Muscle of back (tissue), 11 donors: ENCODE measurements around the gene TMEM63C. TPM values are rescaled to one million over a fixed set of nuclear protein-coding genes. Genes with fewer than 3 reads are reported as not detected.
A peak's percentile ranks its signal among the peaks of the same experiment; 100 is the strongest.
"Not testable (repeated sequence)": the region's sequence is repeated elsewhere in the genome, so short reads cannot be mapped to it uniquely, and the experiment has no call there.

Experiments used
- DNase-seq, 3 donors: peaks; one replicate each; pipeline versions ENCODE4 v3.0.0 to v3.0.0-alpha.2; 2013
- polyA plus RNA-seq, 10 donors: library from polyadenylated mRNA; unstranded; fragments of 120-200 nt; gene quantifications; one replicate each; pipeline ENCODE4 v1.2.1, GENCODE V29; 2013; ENCODE audit not compliant: insufficient read length in 10 of 10

The TMEM63C gene
- polyA plus RNA-seq, 10 donors = 0.35 to 2.5 (median 0.84) TPM

GRCh38 chr14:77275601-77276017, 94.0 kb downstream of the TMEM63C start:
- DNase-seq = no peak

- DNase-seq = no peak
These were observed 94.8 kb downstream of the TMEM63C start for GRCh38 chr14:77276295-77276935.

DNA sequence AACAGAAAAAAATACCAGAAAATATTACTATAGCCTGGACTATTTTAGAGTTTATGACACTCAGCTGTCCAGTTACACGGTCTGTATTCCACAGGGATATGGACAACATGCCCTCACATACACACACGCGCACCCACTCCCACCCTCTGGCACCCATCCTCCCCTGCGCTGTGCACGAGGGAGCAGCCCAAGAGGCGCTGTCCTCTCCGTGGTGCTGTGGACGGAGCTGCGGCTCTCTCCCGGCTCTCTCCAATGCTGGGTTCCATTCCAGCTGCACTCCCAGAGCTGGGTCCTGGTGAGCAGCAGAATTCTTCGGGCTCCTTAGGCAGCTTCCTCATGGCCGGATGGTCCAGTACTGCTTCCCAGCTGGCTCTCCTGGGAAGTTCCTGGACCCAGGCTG, 95.4 kb downstream of the TMEM63C start:
- no peak for DNase-seq

DNA sequence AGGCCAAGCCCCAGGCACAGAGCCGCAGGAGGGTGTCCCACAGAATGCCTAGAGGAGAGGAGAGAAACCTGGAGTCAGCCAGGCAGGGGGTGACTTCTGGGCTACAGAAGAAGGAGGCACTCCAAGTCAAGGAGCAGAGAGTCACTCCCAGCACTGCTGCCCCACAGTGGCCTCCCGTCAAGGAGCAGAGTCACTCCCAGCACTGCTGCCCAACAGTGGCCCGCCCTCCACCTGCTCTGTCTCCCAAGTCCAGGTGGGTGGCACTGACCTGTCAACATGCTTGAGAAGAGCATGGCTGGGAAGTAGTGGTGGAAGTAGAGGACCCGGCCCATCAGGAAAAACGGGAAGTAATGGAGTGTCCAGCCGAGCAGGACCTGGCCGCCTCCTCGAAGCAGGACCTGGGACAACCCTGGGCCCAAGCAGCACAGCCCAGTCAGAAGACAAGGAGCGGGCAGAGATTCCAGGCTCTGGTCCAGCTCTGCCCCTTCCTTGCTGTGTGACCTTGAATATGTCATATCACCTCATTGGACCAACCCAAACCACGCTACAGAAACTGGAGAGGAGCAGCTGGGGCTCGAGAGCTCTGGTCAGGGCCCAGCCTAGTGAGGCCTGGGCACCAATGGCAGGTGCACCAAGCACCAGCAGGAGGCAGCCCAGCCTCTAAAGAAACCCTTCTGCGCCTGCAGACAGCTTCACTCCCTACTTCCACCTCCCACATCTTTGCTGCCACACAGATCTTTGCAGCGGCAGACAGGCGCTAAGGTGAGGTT, 97.0 kb downstream of the TMEM63C start:
- no peak for DNase-seq

- DNase-seq = no peak
These were observed 98.1 kb downstream of the TMEM63C start for GRCh38 chr14:77279719-77280118.

DNA sequence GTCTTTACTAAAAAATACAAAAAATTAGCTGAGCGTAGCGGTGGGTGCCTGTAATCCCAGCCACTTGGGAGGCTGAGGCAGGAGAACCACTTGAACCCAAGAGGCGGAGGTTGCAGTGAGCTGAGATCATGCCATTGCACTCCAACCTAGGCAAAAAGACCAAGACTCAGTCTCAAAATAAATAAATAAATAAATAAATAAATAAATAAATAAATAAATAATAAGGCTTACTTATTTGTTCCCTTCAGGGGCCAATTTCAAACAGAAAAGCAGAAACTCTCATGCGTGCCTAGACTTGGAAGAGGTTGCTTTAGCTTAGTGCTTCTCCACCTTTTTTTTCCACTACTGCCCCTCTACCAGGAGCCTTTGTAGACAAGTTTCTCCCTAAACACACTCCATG, 99.3 kb downstream of the TMEM63C start:
- DNase-seq = not testable (repeated sequence)

GRCh38 chr14:77281852-77282410, 100.3 kb downstream of the TMEM63C start:
- no peak for DNase-seq

- DNase-seq = no peak
These were observed 102.5 kb downstream of the TMEM63C start for GRCh38 chr14:77284066-77284465.

DNA sequence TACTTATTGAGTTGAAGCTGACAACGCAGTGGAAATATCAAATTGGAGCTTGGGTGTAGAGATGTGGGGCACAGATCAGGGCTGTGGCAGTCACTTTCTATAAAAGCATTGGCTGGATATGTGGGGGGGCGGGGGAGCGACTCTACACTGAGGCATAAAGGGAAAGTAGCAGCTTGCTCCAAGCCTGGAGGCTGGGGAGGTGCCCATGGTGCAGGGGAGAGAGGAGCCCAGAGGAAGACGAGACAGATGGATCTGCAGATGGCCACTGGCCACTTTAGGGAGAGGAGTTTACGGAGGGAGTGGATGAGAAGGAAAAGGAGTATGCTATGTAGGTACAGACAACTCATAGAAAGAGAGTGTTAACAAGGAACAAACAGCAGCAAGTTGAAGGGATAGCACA, 102.9 kb downstream of the TMEM63C start:
- DNase-seq = no peak

- no peak for DNase-seq
These were observed 105.0 kb downstream of the TMEM63C start for GRCh38 chr14:77286576-77286975.

DNA sequence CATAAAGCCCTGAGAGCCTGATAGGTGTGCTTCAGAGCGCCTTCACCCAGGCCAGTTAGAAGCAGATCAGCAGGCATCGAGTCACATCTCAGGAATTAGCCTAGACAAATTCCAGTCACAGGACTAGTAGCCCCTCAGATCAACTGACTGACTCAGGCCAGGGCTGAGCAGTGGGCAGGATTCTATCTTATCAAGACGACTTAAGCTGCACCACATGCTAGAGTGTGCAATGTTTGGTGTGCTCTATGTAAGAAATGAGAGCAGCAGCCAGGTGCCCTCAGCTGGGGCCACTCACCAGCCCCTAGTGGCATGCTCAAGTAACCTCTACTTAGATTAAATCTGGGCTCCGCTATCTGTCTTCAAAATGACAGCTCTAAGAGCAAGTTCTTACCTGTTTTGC, 109.1 kb downstream of the TMEM63C start:
- no peak for DNase-seq

GRCh38 chr14:77296155-77296554, 114.6 kb downstream of the TMEM63C start:
- DNase-seq = no peak

GRCh38 chr14:77296906-77297305, 115.3 kb downstream of the TMEM63C start:
- DNase-seq = no peak

DNA sequence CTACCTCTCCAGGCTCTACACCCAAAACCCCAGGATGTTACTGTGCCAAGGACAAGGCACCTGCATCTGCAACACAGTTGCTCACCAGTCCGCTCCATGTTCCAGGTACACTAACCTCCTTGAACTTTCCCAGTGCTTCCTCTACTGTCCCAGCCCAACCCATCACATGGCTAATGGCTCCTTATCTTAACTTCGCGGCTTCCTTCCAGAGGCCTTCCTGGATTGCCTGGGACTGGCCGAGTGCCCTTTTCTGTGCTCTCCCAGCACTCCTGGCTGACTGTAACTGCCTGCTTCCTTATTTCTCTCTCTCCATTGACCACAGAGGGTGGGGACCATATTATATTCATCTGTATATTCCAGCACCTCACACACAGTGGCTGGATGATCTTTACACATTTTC, 118.2 kb downstream of the TMEM63C start:
- no peak for DNase-seq

- DNase-seq = peak; percentile 74 to 89 (median 83)
These were observed 119.5 kb downstream of the TMEM63C start for GRCh38 chr14:77301103-77301502.

GRCh38 chr14:77302926-77303325, 121.3 kb downstream of the TMEM63C start:
- no peak for DNase-seq

GRCh38 chr14:77303417-77304156, 122.0 kb downstream of the TMEM63C start:
- peak in 1 of 3 donors; percentile 62 for DNase-seq

DNA sequence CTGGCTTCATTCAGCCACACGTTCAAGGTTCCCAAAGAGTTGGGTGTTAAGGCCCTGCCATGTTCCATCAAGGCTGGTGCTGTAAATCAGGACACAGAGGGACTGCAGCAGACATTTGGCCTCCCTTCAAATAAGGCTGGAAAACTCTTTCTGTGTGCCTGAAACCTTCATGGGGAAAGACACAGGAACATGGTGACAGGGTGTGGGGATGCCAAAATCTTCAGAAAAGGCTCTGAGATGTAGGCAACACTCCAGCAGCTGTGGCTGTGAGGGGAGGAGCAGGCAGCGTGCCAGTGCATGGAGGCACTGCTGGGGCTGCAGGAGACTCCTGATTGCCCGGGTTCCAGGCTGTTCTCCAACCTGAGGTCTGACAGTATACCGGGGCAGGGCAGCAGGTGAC, 124.1 kb downstream of the TMEM63C start:
- peak in 2 of 3 donors; percentile 45 to 57 for DNase-seq

DNA sequence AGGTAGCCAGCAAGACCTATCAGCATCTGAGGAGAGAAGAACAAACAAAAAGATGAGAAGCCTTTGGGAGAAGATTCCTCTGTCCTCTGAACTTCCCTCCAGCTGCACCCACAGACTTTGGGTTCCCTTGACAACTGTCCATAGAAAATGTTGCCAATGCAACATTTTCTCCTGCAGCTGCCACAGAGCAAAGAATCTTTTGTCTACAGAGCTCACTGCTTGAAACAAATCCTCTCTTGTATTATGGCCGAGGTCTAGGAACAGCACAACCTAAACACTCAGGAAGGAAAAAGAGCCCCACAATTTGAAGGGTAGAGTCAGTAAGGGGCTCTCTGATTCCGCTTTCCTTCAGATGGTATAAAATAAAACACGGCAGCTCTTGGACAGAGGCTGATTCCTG, 124.8 kb downstream of the TMEM63C start:
- peak in 1 of 3 donors; percentile 68 for DNase-seq

DNA sequence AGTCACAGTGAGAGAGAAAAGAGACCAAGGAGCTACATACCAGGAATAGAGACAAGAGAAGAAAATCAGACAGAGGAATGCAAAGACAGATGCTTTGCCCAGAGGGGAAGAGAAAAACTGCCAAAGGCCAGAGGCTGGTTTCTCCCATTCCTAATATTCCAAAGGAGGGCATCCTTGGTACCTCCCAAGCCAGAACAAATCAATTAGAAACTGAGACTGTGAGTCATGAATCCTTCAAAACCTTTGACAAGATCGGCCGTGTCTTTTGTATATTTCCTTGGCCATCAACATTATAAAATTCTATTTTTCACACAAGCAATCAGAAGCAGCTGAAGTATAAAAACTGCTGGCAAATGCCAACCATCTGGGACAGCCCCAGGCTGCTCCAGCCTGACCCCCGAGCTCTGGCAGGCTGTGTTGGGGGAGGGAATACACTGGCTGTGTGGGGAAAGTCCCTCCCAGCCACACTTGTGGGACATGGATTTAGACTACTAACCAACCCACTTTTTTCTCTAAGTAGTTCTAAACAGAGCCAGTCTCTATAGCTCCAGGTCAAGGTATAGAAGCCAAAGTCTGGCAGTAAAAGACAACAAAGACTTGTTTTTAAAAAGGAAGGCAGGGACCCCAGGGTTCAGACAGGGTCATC, 125.4 kb downstream of the TMEM63C start:
- DNase-seq = peak; percentile 38 to 70 (median 43)
